ENCODE data around the gene TMEM45B.
"Not testable (repeated sequence)": the region's sequence is repeated elsewhere in the genome, so short reads cannot be mapped to it uniquely, and the experiment has no call there.

- TF ChIP-seq CTCF, POLR2AphosphoS5, POLR2A, EP300 (IDR thresholded peaks at IDR 0.05): not testable (repeated sequence)
Observed at GRCh38 chr11:129818236-129818635, 2.6 kb downstream of the TMEM45B start.
